ENCODE results near the gene ATG4D.

- peak; percentile 65 for TF ChIP-seq CTCF (IDR thresholded peaks at IDR 0.05; ENCODE audit: borderline replicate concordance, extremely low read depth, low read length, poor library complexity, severe bottlenecking)
- TF ChIP-seq EZH2 (IDR thresholded peaks at IDR 0.05; ENCODE audit: borderline replicate concordance, low read depth, low read length, severe bottlenecking), result no peak
Observed at GRCh38 chr19:10510301-10510802, 33.4 kb upstream of the ATG4D start.

Measured in DND-41 (cell line).